HepG2 (cell line): ENCODE results near the gene FNDC10. TPM values are rescaled to one million over a fixed set of nuclear protein-coding genes. Genes with fewer than 3 reads are reported as not detected.

Experiments used
- ARNTL ChIP-seq: sonication (generic); formaldehyde crosslinking; IDR thresholded peaks from 2 replicates; pipeline ENCODE4 v1.4.0; 2020; ENCODE audit warnings: mild to moderate bottlenecking, missing genetic modification reagents
- ETV5 ChIP-seq: IDR thresholded peaks from 2 replicates; pipeline ENCODE4 v1.6.1; 2018; ENCODE audit warnings: missing biosample characterization, missing genetic modification reagents, inconsistent platforms, borderline replicate concordance
- FOSL1 ChIP-seq: sonication (generic); formaldehyde crosslinking; IDR thresholded peaks from 2 replicates; pipeline ENCODE4 v1.9.0; 2021; ENCODE audit warnings: missing genetic modification reagents, borderline replicate concordance
- FOXA3 ChIP-seq: IDR thresholded peaks from 2 replicates; pipeline ENCODE4 v1.6.1; 2016; ENCODE audit warnings: missing genetic modification reagents, missing compliant biosample characterization
- HDAC2 ChIP-seq: sonication (generic); formaldehyde crosslinking; IDR thresholded peaks from 2 replicates; pipeline ENCODE4 v1.4.0; 2020; ENCODE audit warnings: missing genetic modification reagents
- NAIF1 ChIP-seq: sonication (generic); formaldehyde crosslinking; IDR thresholded peaks from 2 replicates; pipeline ENCODE4 v1.5.0; 2020; ENCODE audit warnings: mild to moderate bottlenecking, missing genetic modification reagents, borderline replicate concordance
- POLR2G ChIP-seq: fragments of 200-400 bp; formaldehyde crosslinking; IDR thresholded peaks from 2 replicates; pipeline ENCODE4 v1.6.1; 2018; ENCODE audit warnings: mild to moderate bottlenecking, low read depth, low read length, moderate library complexity
- RFX3 ChIP-seq: IDR thresholded peaks from 2 replicates; pipeline ENCODE4 v1.6.1; 2016; ENCODE audit warnings: missing biosample characterization, missing genetic modification reagents
- TCF7L2 ChIP-seq: IDR thresholded peaks from 2 replicates; pipeline ENCODE4 v1.6.1; 2011; ENCODE audit warnings: mild to moderate bottlenecking, low read depth, low read length, moderate library complexity
- TGIF2 ChIP-seq: IDR thresholded peaks from 2 replicates; pipeline ENCODE4 v1.6.1; 2016; ENCODE audit warnings: control low read depth, missing compliant biosample characterization
- UBTF ChIP-seq: sonication (generic); formaldehyde crosslinking; IDR thresholded peaks from 2 replicates; pipeline ENCODE4 v1.4.0; 2020; ENCODE audit warnings: mild to moderate bottlenecking, missing genetic modification reagents
- ZFP36L2 ChIP-seq: sonication (generic); formaldehyde crosslinking; IDR thresholded peaks from 2 replicates; pipeline ENCODE4 v1.4.0; 2020; ENCODE audit warnings: missing genetic modification reagents
- ZFX ChIP-seq: sonication (generic); formaldehyde crosslinking; IDR thresholded peaks from 2 replicates; pipeline ENCODE4 v1.4.0; 2020; ENCODE audit warnings: mild to moderate bottlenecking, low read depth, missing genetic modification reagents, moderate library complexity
- ZNF275 ChIP-seq: sonication (generic); formaldehyde crosslinking; IDR thresholded peaks from 2 replicates; pipeline ENCODE4 v1.8.0; 2022; ENCODE audit warnings: missing genetic modification reagents, mild to moderate bottlenecking, inconsistent platforms, borderline replicate concordance
- ZNF282 ChIP-seq: fragments of 450-650 bp; IDR thresholded peaks from 2 replicates; pipeline ENCODE4 v1.6.1; 2018; ENCODE audit not compliant: partially characterized antibody
- polyA plus RNA-seq, 8 experiments: library from polyadenylated mRNA; depleted of rRNA in 3 of 8; stranded (reverse) in 7 of 8; unstranded in 1 of 8; fragments of >200 nt; fragmentation: Illumina TruSeq in 4 of 8; extraction: Trizol in 4 of 8; gene quantifications; 2 replicates each; pipeline versions ENCODE4 v1.2.1 to v1.2.3, GENCODE V29; 2011 to 2016; ENCODE audit warnings: low read depth in 4 of 8, missing spikeins in 1 of 8, mixed read lengths in 1 of 8; ENCODE audit not compliant: insufficient read depth in 1 of 8
- total RNA-seq, 5 experiments: library from RNA; depleted of rRNA; stranded (reverse); fragments of >200 nt; fragmentation: Illumina TruSeq; extraction: Trizol; gene quantifications; 2 replicates each; pipeline ENCODE4 v1.2.3, GENCODE V29; 2016; ENCODE audit warnings: low read depth in 1 of 5
- TF ChIP-seq, protein P1 (sequence below): fragments of 450-650 bp; IDR thresholded peaks from 2 replicates; pipeline ENCODE4 v1.6.1; 2016
- TF ChIP-seq, protein P2 (sequence below): sonication (generic); formaldehyde crosslinking; IDR thresholded peaks from 2 replicates; pipeline ENCODE4 v1.8.0; 2022; ENCODE audit warnings: mild to moderate bottlenecking, missing genetic modification reagents, moderate library complexity
- TF ChIP-seq, protein P3 (sequence below): sonication (generic); formaldehyde crosslinking; IDR thresholded peaks from 2 replicates; pipeline ENCODE4 v1.5.0; 2020; ENCODE audit warnings: mild to moderate bottlenecking, missing genetic modification reagents, moderate library complexity
- TF ChIP-seq, protein P4 (sequence below): sonication (generic); formaldehyde crosslinking; IDR thresholded peaks from 2 replicates; pipeline ENCODE4 v1.4.0; 2020; ENCODE audit warnings: missing genetic modification reagents

FNDC10 gene
- total and polyA plus RNA-seq, 2 of the 13 experiments (the other 11 are each of a cell fraction or from before 2014, with no cell fraction given): 2.2 to 2.5 TPM

- TF ChIP-seq, protein P1, sequence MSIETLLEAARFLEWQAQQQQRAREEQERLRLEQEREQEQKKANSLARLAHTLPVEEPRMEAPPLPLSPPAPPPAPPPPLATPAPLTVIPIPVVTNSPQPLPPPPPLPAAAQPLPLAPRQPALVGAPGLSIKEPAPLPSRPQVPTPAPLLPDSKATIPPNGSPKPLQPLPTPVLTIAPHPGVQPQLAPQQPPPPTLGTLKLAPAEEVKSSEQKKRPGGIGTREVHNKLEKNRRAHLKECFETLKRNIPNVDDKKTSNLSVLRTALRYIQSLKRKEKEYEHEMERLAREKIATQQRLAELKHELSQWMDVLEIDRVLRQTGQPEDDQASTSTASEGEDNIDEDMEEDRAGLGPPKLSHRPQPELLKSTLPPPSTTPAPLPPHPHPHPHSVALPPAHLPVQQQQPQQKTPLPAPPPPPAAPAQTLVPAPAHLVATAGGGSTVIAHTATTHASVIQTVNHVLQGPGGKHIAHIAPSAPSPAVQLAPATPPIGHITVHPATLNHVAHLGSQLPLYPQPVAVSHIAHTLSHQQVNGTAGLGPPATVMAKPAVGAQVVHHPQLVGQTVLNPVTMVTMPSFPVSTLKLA: no peak
- TF ChIP-seq RFX3 (CRISPR knock-in tag): no peak
- peak; percentile 49; the same call in 1 of the 2 replicates for TF ChIP-seq FOXA3 (CRISPR knock-in tag)
- TF ChIP-seq FOSL1 (CRISPR knock-in tag): peak; percentile 25; the same call in 1 of the 2 replicates
- TF ChIP-seq, protein P2, sequence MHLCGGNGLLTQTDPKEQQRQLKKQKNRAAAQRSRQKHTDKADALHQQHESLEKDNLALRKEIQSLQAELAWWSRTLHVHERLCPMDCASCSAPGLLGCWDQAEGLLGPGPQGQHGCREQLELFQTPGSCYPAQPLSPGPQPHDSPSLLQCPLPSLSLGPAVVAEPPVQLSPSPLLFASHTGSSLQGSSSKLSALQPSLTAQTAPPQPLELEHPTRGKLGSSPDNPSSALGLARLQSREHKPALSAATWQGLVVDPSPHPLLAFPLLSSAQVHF (CRISPR knock-in tag): 0 out of 2 replicates have a peak, but pooled peaks have one; percentile 70
- TF ChIP-seq NAIF1 (CRISPR knock-in tag): no peak
- peak; percentile 76 for TF ChIP-seq HDAC2 (CRISPR knock-in tag)
- TF ChIP-seq ETV5 (CRISPR knock-in tag): peak; percentile 25; the same call in 1 of the 2 replicates
- no peak for TF ChIP-seq ZNF282
- TF ChIP-seq, protein P3, sequence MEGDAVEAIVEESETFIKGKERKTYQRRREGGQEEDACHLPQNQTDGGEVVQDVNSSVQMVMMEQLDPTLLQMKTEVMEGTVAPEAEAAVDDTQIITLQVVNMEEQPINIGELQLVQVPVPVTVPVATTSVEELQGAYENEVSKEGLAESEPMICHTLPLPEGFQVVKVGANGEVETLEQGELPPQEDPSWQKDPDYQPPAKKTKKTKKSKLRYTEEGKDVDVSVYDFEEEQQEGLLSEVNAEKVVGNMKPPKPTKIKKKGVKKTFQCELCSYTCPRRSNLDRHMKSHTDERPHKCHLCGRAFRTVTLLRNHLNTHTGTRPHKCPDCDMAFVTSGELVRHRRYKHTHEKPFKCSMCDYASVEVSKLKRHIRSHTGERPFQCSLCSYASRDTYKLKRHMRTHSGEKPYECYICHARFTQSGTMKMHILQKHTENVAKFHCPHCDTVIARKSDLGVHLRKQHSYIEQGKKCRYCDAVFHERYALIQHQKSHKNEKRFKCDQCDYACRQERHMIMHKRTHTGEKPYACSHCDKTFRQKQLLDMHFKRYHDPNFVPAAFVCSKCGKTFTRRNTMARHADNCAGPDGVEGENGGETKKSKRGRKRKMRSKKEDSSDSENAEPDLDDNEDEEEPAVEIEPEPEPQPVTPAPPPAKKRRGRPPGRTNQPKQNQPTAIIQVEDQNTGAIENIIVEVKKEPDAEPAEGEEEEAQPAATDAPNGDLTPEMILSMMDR (CRISPR knock-in tag): 0 out of 2 replicates have a peak, but pooled peaks have one; percentile 19
- peak; percentile 86 for TF ChIP-seq POLR2G
- no peak for TF ChIP-seq ZFP36L2 (CRISPR knock-in tag)
- TF ChIP-seq TCF7L2: no peak
- TF ChIP-seq TGIF2 (CRISPR knock-in tag): peak; percentile 61; the same call in 1 of the 2 replicates
- TF ChIP-seq ZFX (CRISPR knock-in tag): peak; percentile 81
- no peak for TF ChIP-seq ARNTL (CRISPR knock-in tag)
- TF ChIP-seq UBTF (CRISPR knock-in tag): peak; percentile 24; the same call in 1 of the 2 replicates
- TF ChIP-seq, protein P4, sequence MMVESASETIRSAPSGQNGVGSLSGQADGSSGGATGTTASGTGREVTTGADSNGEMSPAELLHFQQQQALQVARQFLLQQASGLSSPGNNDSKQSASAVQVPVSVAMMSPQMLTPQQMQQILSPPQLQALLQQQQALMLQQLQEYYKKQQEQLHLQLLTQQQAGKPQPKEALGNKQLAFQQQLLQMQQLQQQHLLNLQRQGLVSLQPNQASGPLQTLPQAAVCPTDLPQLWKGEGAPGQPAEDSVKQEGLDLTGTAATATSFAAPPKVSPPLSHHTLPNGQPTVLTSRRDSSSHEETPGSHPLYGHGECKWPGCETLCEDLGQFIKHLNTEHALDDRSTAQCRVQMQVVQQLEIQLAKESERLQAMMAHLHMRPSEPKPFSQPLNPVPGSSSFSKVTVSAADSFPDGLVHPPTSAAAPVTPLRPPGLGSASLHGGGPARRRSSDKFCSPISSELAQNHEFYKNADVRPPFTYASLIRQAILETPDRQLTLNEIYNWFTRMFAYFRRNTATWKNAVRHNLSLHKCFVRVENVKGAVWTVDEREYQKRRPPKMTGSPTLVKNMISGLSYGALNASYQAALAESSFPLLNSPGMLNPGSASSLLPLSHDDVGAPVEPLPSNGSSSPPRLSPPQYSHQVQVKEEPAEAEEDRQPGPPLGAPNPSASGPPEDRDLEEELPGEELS (CRISPR knock-in tag): 0 out of 2 replicates have a peak, but pooled peaks have one; percentile 25
- TF ChIP-seq ZNF275 (CRISPR knock-in tag): no peak
Measured at GRCh38 chr1:1574721-1575537, 25.0 kb downstream of the FNDC10 start, which contains the start of gene SSU72 (continued).
